Measurements from ENCODE around the gene CNOT6. TPM values are rescaled to one million over a fixed set of nuclear protein-coding genes. Genes with fewer than 3 reads are reported as not detected.

CNOT6 gene
- polyA plus RNA-seq, 1 of the 3 experiments (the other 2 are of a cell fraction), result 17.1 TPM

- peaks cover 58% of the 10 kb centered on the region for H3K79me2 ChIP-seq (ENCODE audit: insufficient read depth)
- H4K20me1 ChIP-seq (ENCODE audit: insufficient read depth), result peaks cover 18% of the 10 kb centered on the region; the same call in 1 of the 2 replicates
Measured at GRCh38 chr5:180533845-180534244, 39.7 kb downstream of the CNOT6 start.

GRCh38 chr5:180535573-180535972, 41.4 kb downstream of the CNOT6 start:
- H2AFZ ChIP-seq (ENCODE audit: low read depth), result no peak overlapping the region
- POLR2A ChIA-PET, result no interaction called here

More at GRCh38 chr5:180533845-180534244, 39.7 kb downstream of the CNOT6 start:
- TF ChIP-seq SMC3 (IDR thresholded peaks at IDR 0.05; ENCODE audit: low read depth, low read length), result no peak
- no peak for TF ChIP-seq RAD21 (IDR thresholded peaks at IDR 0.05; ENCODE audit: low read length)
- TF ChIP-seq TEAD4 (IDR thresholded peaks at IDR 0.05; ENCODE audit: borderline replicate concordance, insufficient read depth), result no peak
- TF ChIP-seq EP300 (IDR thresholded peaks at IDR 0.05; ENCODE audit: borderline replicate concordance in 1 of 2, low read depth in 1 of 2, low read length in 1 of 2), result no peak
- TF ChIP-seq MEF2A (IDR thresholded peaks at IDR 0.05; ENCODE audit: borderline replicate concordance, low read depth), result no peak
- TF ChIP-seq RXRA (IDR thresholded peaks at IDR 0.05; ENCODE audit: borderline replicate concordance, low read depth), result no peak
- TF ChIP-seq JUND (IDR thresholded peaks at IDR 0.05), result no peak
- no peak for TF ChIP-seq GATA2 (CRISPR knock-in tag; IDR thresholded peaks at IDR 0.05)
- TF ChIP-seq IRF3 (IDR thresholded peaks at IDR 0.05; ENCODE audit: low read depth, low read length), result no peak
- TF ChIP-seq, protein P1, sequence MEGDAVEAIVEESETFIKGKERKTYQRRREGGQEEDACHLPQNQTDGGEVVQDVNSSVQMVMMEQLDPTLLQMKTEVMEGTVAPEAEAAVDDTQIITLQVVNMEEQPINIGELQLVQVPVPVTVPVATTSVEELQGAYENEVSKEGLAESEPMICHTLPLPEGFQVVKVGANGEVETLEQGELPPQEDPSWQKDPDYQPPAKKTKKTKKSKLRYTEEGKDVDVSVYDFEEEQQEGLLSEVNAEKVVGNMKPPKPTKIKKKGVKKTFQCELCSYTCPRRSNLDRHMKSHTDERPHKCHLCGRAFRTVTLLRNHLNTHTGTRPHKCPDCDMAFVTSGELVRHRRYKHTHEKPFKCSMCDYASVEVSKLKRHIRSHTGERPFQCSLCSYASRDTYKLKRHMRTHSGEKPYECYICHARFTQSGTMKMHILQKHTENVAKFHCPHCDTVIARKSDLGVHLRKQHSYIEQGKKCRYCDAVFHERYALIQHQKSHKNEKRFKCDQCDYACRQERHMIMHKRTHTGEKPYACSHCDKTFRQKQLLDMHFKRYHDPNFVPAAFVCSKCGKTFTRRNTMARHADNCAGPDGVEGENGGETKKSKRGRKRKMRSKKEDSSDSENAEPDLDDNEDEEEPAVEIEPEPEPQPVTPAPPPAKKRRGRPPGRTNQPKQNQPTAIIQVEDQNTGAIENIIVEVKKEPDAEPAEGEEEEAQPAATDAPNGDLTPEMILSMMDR (IDR thresholded peaks at IDR 0.05), result no peak
- H3K9me2 ChIP-seq, result no peaks in the 10 kb centered on the region
- H3K36me3 ChIP-seq (replicated peaks in 1 of 2; ENCODE audit: control insufficient read depth in 1 of 2, insufficient read depth in 2 of 2, low read length in 1 of 2), result peaks cover 23 to 26% of the 10 kb centered on the region in 2 experiments
- ChIA-PET POLR2A (no interaction called here), CTCF (no interaction called here)
- 100% methylated on average over 1 of the region's 1 CpG for WGBS (ENCODE audit: low lambda C conversion rate)
- no peaks in the 10 kb centered on the region for H3K27me3 ChIP-seq (ENCODE audit: insufficient read depth)
- no peak for DNase-seq
- peaks cover 6% of the 10 kb centered on the region for H3F3A ChIP-seq (replicated peaks; ENCODE audit: insufficient read depth)
- H3K9ac ChIP-seq, result no peak overlapping the region
- H3K4me1 ChIP-seq (ENCODE audit: control insufficient read depth in 1 of 2, insufficient read depth in 2 of 2, low read depth in 1 of 2, low read length in 1 of 2), result no peaks in the 10 kb centered on the region
- H3K4me3 ChIP-seq (ENCODE audit: low read depth in 2 of 2, low read length in 1 of 2), result no peak overlapping the region
- no peak overlapping the region for H2AFZ ChIP-seq (ENCODE audit: low read depth)
- no peak overlapping the region for H3K4me2 ChIP-seq
- H3K27ac ChIP-seq (ENCODE audit: low read depth in 2 of 2, low read length in 1 of 2), result no peak overlapping the region
- no peaks in the 10 kb centered on the region for H3K9me3 ChIP-seq

More at GRCh38 chr5:180535573-180535972, 41.4 kb downstream of the CNOT6 start:
- 96% methylated on average over 4 of the region's 4 CpGs for WGBS (ENCODE audit: low lambda C conversion rate)
- Histone ChIP-seq H3K9me3 (no peaks in the 10 kb centered on the region), H3K4me2 (no peak overlapping the region), H3K4me1 (ENCODE audit: control insufficient read depth in 1 of 2, insufficient read depth in 2 of 2, low read depth in 1 of 2, low read length in 1 of 2) (no peaks in the 10 kb centered on the region), H3K9ac (no peak overlapping the region), H3K36me3 (replicated peaks in 1 of 2; ENCODE audit: control insufficient read depth in 1 of 2, insufficient read depth in 2 of 2, low read length in 1 of 2) (peaks cover 16 to 19% of the 10 kb centered on the region in 2 experiments), H3F3A (replicated peaks; ENCODE audit: insufficient read depth) (peaks cover 6% of the 10 kb centered on the region), H3K79me2 (ENCODE audit: insufficient read depth) (peaks cover 68% of the 10 kb centered on the region), H3K27ac (ENCODE audit: low read depth in 2 of 2, low read length in 1 of 2) (no peak overlapping the region), H4K20me1 (ENCODE audit: insufficient read depth) (0 out of 2 replicates have a peak, but pooled peaks cover 18% of the 10 kb centered on the region), H3K27me3 (ENCODE audit: insufficient read depth) (no peaks in the 10 kb centered on the region), H3K4me3 (ENCODE audit: low read depth in 2 of 2, low read length in 1 of 2) (no peak overlapping the region), H3K9me2 (no peaks in the 10 kb centered on the region)
- no peak for DNase-seq
- CTCF ChIA-PET, result no interaction called here
- TF ChIP-seq IRF3 (IDR thresholded peaks at IDR 0.05; ENCODE audit: low read depth, low read length) (no peak), GABPA (IDR thresholded peaks at IDR 0.05; ENCODE audit: low read depth) (no peak), TEAD4 (IDR thresholded peaks at IDR 0.05; ENCODE audit: borderline replicate concordance, insufficient read depth) (no peak), JUND (IDR thresholded peaks at IDR 0.05) (no peak), PBX3 (IDR thresholded peaks at IDR 0.05) (no peak), FOXJ3 (CRISPR knock-in tag; IDR thresholded peaks at IDR 0.05) (no peak), MXI1 (IDR thresholded peaks at IDR 0.05; ENCODE audit: low read depth, low read length) (no peak), USF2 (IDR thresholded peaks at IDR 0.05; ENCODE audit: borderline replicate concordance, low read depth, low read length) (no peak), FOSL2 (IDR thresholded peaks at IDR 0.05; ENCODE audit: borderline replicate concordance, low read depth) (no peak), RCOR1 (IDR thresholded peaks at IDR 0.05; ENCODE audit: low read length) (no peak), EP300 (IDR thresholded peaks at IDR 0.05; ENCODE audit: borderline replicate concordance in 1 of 2, low read depth in 1 of 2, low read length in 1 of 2) (no peak)
- TF ChIP-seq, protein P1 (IDR thresholded peaks at IDR 0.05), result no peak
